ENCODE results near the gene BCL2.

Gene BCL2

GRCh38 chr18:63178971-63179370 lies 140.6 kb downstream of the BCL2 start:
- no peak for DNase-seq

DNA sequence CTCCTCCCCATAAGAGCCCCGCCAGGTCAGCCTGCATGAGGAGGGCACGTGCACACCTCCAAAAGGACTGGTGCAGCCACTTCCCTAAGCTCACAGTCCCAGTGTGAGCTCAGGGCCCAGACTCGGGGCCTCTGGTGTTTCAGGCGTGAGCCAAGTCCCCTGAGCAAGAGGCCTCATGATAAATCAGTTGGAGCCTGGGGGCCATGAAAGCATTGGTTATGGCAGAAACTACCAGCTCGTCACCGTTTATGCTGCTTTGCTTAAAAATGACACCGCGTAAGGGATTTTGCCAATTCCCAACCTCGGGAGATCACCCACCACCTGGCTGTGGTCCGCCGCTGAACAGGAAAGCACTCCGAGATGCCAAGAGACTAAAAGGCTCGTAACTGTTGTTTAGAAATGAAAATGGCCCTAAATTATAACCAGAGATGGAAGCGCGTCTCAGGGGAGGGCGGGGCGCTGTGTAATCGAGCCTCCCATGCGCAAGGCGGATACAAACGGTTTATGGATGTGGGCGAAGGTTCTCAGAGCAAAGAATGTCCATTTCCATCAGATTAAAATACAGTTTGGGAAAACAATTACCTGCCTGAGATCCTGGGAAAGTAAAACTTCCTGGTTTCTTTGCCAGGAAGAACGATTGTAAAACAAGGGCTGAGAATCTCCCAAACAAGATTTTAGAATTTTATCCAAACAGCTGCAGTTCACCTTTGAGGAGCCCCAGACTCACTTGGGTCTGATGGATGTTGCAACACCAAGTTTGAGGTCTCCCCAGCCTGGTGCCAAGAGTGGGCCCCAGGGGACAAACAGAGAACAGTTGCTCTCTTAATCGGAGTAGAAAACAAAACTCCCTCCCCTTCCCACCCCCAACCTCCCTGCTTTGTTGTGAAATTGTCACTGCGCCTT lies 141.4 kb downstream of the BCL2 start:
- no peak for DNase-seq

DNA sequence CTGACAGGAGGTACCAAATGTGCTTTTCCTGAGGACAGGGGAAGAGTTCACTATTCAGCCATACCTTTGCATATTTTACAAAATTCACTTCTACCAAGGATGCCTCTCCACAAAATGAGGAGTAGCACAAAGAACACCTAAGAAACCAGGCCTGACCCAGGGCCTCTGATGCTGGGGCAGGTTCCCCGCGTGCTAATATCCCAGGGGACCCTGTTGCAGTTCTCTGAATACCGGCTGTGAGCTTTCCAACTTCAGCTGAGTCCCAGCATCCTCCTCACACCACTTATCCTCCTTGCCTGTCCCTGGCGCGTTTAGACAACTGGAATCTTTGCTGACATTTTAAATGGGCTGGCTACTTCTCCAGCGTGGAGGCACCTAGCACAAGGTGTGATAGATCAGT lies 142.3 kb downstream of the BCL2 start:
- no peak for DNase-seq

DNA sequence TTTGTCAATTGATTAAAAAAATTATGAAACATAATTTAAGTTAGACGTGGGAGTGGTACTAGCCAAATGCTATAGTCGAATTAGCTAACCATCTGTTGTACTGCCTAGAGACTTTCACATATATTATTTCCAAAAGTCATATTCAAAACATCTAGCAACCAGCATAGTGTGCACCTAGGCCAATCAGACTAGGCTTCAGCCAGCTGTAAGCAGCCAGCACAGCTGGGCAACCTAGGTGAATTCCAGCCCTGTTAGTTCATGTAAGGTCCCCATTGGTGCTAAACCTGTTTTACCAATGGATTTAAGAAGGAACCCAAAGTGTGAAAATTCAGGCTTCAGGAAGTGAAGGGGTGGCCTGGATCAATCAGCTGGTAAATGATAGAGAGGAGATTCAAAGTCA lies 144.3 kb downstream of the BCL2 start:
- no peak for DNase-seq

DNA sequence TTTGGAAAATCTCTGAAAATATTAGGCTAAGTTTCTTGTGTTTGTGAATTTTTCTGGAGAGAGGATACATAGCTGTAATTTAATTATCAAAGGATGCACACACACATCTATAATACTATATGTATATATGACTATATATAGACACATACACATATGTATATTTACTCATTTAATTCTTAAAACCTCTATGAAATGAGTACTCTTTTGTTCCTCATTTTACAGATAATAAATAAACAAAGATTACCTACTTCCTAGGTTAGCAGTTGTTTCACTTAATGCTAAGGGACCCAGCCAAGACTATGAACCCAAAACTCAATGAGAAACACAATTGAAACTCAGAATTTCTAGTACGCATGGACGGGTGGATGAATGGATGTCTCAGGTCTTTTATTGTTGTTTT lies 145.6 kb downstream of the BCL2 start:
- no peak for DNase-seq

GRCh38 chr18:63169853-63170252 lies 149.7 kb downstream of the BCL2 start:
- DNase-seq: no peak

DNA sequence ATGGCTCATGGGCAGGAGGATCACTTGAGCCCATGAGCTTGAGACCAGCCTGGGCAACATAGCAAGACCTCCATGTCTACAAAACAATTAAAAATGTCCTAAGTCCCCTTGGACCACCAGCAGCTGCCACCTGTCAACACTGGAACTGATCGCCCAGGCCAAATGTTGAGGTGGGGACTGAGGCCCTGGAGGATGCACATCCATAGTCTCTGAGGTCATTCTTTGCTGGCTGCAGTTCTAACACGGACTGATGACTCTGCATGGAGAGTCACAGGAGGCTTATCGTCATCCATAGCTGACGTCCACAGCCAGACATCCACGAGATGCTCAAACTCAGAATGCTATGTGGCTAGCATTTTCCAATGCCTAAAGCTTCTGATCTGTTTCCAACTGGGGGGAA lies 151.3 kb downstream of the BCL2 start:
- DNase-seq: no peak

- no peak for DNase-seq
Measured at GRCh38 chr18:63166142-63166541, 153.4 kb downstream of the BCL2 start.

GRCh38 chr18:63164396-63164795 lies 155.2 kb downstream of the BCL2 start:
- no peak for DNase-seq

DNA sequence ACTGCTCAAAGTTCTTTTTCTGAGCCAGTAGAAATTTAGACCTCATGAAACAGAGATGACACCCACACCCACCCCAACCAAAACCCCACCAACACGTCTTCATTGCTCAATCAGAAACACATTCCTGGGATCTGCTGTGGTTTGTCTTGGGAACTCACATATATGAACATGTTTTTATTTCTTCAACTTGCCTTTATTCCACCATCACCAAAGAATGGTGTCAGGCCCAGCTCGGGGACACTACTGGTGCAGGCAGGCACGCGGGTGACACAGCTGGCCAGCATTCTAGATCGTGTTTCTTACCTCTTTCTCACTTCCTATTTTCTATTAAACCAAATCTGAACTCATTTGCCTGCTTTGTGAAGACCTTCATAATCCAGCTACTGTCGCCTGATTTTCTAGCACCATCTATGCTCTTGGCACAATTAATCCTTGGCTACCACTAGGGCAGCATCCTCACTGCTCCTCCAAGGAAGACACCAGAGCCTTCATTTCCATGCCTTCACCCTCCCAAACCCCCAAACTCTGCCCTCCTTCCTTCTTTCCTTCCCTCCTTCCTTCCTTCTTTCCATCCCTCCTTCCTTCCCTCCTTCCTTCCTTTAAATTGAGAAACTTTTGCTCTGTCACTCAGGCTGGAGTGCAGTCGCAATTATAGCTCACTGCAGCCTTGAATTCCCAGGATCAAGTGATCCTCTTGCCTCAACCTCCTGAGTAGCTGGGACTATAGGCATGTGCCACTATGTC lies 157.1 kb downstream of the BCL2 start:
- peak; percentile 51 for DNase-seq

DNA sequence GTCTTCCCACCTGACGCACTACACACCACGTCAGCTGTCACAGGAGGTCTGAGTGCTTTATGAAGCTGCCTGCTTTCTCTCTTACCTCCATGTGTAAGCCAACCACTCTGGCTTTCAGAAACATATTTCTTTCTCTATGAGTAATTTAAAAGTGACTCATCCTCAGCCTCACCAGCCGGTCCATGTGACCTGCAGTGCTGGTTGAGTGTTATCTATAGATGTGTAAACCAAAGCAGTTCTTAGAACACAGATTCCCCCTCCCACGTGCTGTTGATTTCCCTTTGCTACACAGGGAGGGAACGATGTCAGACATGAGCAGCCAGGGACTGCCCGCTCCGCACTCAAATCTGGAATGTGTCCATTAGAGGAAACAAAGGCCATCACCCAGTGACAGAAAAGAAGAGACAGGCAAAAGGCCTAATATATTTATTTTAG lies 157.8 kb downstream of the BCL2 start:
- DNase-seq: peak; percentile 86

DNA sequence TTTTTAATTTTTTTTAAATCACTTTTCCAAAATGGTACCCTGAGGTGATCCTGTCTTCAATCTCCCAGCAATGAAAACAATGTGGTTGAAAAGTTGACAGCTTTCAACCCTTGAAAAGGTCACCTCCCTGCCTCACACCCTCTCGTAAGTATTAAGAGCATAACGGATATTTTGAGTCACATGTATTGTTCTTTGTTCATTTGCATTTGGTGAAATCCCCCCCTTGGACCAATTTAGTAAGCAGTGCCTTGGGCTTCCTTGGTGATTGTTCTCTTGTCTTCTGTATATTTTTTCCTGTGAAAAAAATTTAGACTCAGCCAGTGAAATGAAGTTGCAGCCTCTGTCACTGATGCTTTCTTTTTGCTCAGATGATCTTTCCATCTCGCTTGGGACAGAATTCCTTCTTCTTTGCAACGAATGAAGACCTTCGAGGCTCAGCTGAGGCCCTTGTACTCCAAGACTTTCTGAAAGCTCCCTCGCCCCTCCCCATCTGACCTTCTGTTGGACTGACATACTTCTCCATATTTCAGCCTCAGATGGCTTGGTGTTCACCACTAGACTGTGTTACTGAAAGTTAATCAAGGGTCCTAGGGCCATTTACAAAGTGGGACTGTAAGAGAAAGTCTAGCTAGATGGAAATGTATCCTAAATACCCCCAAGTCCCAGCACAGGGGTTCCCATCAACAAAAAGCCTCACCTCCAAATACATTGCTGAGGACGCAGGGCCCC lies 158.4 kb downstream of the BCL2 start:
- peak; percentile 58 for DNase-seq

- DNase-seq: peak; percentile 47
Measured at GRCh38 chr18:63160172-63160995, 159.2 kb downstream of the BCL2 start.

DNA sequence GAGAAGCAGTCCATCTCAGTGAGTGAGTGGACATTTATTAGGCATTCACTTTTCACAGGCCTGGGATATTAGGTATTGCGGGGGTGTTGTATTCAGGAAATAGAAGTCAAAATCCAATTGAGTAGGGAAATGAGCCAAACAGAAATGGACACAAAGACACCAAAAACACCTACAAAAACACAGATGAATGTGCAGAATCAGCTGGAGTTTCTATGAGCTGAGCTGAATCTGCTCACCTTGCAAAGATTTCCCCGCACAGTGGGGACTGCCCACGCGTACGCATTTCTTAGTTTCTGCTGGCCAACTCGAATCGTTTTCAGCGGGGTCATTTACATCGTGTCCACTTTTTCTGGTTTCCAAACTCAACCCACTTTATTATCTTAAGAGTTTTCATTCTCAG lies 160.0 kb downstream of the BCL2 start:
- peak; percentile 65 for DNase-seq

DNA sequence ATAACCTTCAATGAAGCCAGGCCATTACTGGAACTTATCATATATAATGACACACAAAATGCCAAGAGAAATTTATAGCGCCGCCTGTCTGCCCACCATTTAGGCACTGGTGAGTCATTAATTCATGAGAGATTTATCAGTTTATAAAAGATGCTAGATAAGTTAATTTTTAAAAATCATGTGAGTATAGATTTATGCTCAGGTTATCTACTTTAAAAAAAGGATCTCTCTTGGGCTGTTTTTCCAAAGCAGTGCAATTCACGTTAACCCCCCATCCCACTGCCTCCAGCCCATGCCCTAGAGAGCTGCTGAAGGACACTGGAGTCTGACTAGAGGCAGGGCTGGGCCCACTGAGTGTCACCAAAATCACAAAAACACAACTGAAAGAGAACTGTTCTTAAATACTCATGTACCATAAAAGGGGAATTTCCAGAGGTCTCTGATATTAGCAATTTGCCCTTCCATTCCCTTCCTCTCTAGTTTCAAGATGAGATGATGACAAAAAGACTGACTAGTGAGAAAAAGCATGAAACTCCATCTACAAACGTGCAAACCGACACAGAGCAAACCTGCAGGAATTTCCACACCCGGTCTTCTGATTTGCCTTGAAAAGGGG lies 160.8 kb downstream of the BCL2 start:
- DNase-seq: peak; percentile 68

GRCh38 chr18:63158012-63158631 lies 161.4 kb downstream of the BCL2 start:
- DNase-seq: no peak

DNA sequence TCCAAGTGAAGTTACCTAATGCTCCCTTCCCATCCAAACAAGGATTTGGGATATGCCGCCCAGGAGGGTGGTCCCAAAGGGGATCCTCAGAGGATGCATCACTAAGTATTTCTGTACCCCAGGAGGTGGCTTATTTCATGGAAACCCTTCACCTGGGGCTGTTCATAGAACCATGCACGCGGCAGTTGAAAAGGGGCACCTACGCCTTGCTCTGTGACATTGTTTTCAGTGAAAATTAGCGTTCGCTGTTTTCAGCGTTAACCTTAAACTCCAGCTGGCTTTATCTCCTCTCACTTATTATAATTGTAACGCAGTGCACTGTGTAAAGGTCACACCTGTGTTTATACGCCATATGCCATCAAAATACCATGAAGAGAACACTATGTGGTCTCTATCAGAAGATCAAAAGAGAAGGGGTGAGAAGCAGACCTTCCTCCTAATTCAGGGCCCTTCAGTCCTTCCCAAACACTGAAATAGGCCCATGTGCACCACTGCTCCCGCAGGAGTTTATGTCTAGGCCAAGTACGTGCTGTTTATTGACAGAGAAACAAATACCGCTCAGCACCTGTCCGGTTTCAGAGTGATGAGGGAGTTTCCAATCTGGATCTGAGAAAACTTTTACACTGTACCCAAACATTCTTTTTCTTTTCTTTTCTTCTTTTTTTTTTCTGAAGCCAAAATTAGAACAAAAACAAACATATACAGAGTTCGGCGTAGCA lies 162.1 kb downstream of the BCL2 start:
- DNase-seq: no peak

- DNase-seq: no peak
Measured at GRCh38 chr18:63155910-63156773, 163.4 kb downstream of the BCL2 start.

GRCh38 chr18:63155169-63155852 lies 164.3 kb downstream of the BCL2 start:
- DNase-seq: peak; percentile 87
